GM19467 (cell line): Measurements from ENCODE around the gene ADAMTS20.
"Not testable (repeated sequence)": the region's sequence is repeated elsewhere in the genome, so short reads cannot be mapped to it uniquely, and the experiment has no call there.

Experiments used
- ATAC-seq: cut with Tn5 transposase; IDR thresholded peaks from one replicate; pipeline ENCODE4 v1.9.1; 2021; ENCODE audit warnings: mild to moderate bottlenecking, moderate library complexity; ENCODE audit not compliant: unreplicated experiment

The ADAMTS20 gene

GRCh38 chr12:43551971-43552559 lies at the start of gene ADAMTS20:
Gene ADAMTS20 (minus strand): TSS chr12:43552203. CDS start chr12:43551921, 282 bp downstream.
- no peak for ATAC-seq

- no peak for ATAC-seq
Measured at GRCh38 chr12:43599708-43600107, 47.7 kb upstream of the ADAMTS20 start.

- ATAC-seq = no peak
Measured at GRCh38 chr12:43599066-43599465, 47.1 kb upstream of the ADAMTS20 start.

- ATAC-seq = no peak
Measured at GRCh38 chr12:43590307-43590706, 38.3 kb upstream of the ADAMTS20 start.

GRCh38 chr12:43586646-43587245 lies 34.7 kb upstream of the ADAMTS20 start:
- ATAC-seq = no peak

GRCh38 chr12:43585676-43586075 lies 33.7 kb upstream of the ADAMTS20 start:
- no peak for ATAC-seq

- ATAC-seq = no peak
Measured at GRCh38 chr12:43580601-43581000, 28.6 kb upstream of the ADAMTS20 start.

- no peak for ATAC-seq
Measured at GRCh38 chr12:43579206-43579605, 27.2 kb upstream of the ADAMTS20 start.

GRCh38 chr12:43578782-43579181 lies 26.8 kb upstream of the ADAMTS20 start:
- ATAC-seq = no peak

GRCh38 chr12:43577381-43577780 lies 25.4 kb upstream of the ADAMTS20 start:
- no peak for ATAC-seq

GRCh38 chr12:43576162-43576561 lies 24.2 kb upstream of the ADAMTS20 start:
- no peak for ATAC-seq

GRCh38 chr12:43571885-43572284 lies 19.9 kb upstream of the ADAMTS20 start:
- ATAC-seq = no peak

GRCh38 chr12:43556057-43556456 lies 4.1 kb upstream of the ADAMTS20 start:
- ATAC-seq = no peak

- ATAC-seq = no peak
Measured at GRCh38 chr12:43551279-43551970, 578 bp downstream of the ADAMTS20 start.

- no peak for ATAC-seq
Measured at GRCh38 chr12:43550831-43551271, 1.2 kb downstream of the ADAMTS20 start.

- no peak for ATAC-seq
Measured at GRCh38 chr12:43544703-43545102, 7.3 kb downstream of the ADAMTS20 start.

- ATAC-seq = no peak
Measured at GRCh38 chr12:43540470-43540869, 11.5 kb downstream of the ADAMTS20 start.

GRCh38 chr12:43537675-43538074 lies 14.3 kb downstream of the ADAMTS20 start:
- not testable (repeated sequence) for ATAC-seq

GRCh38 chr12:43516045-43516444 lies 36.0 kb downstream of the ADAMTS20 start:
- ATAC-seq = no peak

- no peak for ATAC-seq
Measured at GRCh38 chr12:43501703-43502102, 50.3 kb downstream of the ADAMTS20 start.

GRCh38 chr12:43493261-43493797 lies 58.7 kb downstream of the ADAMTS20 start:
- no peak for ATAC-seq
